DOHH2 (cell line): Measurements from ENCODE around the gene KICS2.

ENCODE experiments used
- CTCF ChIP-seq: fragments of 200-600 bp; sonication (generic); IDR thresholded peaks from one replicate; pipeline ENCODE4 v1.5.1; 2014; ENCODE audit warnings: antibody characterized with exemption, mild to moderate bottlenecking, low read depth, low read length; ENCODE audit not compliant: poor library complexity, severe bottlenecking
- EZH2phosphoT487 ChIP-seq: fragments of 200-600 bp; sonication (generic); IDR thresholded peaks from 2 replicates; pipeline ENCODE4 v1.6.1; 2017; ENCODE audit warnings: borderline replicate concordance, mild to moderate bottlenecking, antibody characterized with exemption, low read length, moderate library complexity, mixed read lengths

GRCh38 chr12:64252681-64253080 lies 30.6 kb upstream of the KICS2 start:
- no peak for TF ChIP-seq CTCF
- no peak for TF ChIP-seq EZH2phosphoT487
